Measurements from ENCODE around the gene KCTD21.
"Not testable (repeated sequence)": the region's sequence is repeated elsewhere in the genome, so short reads cannot be mapped to it uniquely, and the experiment has no call there.

The KCTD21 gene, protein sequence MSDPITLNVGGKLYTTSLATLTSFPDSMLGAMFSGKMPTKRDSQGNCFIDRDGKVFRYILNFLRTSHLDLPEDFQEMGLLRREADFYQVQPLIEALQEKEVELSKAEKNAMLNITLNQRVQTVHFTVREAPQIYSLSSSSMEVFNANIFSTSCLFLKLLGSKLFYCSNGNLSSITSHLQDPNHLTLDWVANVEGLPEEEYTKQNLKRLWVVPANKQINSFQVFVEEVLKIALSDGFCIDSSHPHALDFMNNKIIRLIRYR

DNA sequence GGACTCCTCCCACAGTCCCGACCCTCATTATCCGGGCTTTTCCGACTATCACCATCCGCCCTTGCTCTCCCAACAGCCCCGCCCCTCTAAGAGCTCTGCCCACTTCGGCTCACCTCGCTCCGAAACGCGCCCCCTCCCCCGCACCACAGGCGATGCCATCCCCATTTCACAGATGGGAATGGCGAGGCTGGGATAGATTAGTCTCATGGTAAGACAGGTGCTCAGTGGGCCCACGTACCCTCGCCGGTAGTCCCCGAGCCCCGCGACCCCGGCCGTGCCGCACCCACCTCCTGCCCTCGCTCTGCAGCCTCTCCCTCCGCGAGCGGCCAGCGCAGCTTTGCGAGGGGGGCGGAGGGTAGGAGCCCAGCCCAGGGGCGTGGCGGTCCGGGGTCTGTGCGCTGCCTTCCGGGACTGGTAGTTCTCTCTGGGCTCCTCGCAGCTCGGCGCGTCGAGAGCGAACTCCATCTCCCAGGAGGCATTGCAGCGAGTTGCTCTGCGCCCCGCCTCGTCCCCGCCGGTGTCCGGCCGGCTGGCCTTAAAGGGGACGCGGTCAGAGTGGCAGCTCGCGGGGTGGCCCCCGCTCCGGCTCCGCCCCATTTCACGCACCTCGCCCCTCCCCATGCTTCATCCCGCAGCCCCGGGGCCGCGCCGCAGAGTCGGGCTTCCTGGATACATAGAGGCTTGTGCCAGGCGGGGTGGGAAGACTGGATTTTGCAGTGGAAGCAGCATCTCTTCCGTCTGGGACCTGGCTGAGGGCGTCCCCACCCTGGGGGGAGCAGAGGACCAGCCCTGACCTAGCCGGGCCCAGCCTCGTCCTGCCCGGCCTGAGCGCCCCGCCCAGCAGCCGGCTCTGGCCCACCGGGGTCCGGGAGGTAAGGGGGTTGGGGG lies at the start of gene KCTD21, which contains the start of gene USP35:
TSS of gene KCTD21 (minus strand) at position 341 of the 888 bp plus-strand sequence. CDS start 14,072 bp downstream, outside the sequence.
TSS of gene USP35 (plus strand) at position 634 of the 888 bp plus-strand sequence. CDS start 7,327 bp downstream, outside the sequence.
- DNase-seq (ENCODE audit: low spot score), result peak; percentile 99

- DNase-seq (ENCODE audit: low spot score), result no peak
Measured at GRCh38 chr11:78237293-78238046, 49.0 kb upstream of the KCTD21 start.

DNA sequence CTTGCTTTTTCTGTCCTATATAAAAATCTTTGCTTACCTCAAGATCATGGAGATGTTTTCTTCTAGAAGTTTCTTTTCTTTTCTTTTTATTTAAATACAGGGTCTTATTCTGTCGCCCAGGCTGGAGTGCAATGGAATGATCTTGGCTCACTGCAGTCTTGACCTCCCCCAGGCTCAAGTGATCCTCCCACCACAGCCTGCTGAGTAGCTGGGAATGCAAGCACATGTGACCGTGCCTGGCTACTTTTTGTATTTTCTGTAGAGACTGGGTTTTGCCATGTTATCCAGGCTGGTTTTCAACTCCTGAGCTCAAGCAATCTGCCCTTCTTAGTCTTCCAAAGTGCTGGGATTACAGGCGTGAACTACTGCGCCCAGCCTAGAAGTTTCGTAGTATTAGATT lies 45.6 kb upstream of the KCTD21 start:
- no peak for DNase-seq (ENCODE audit: low spot score)

GRCh38 chr11:78233046-78233445 lies 44.6 kb upstream of the KCTD21 start:
- DNase-seq (ENCODE audit: low spot score), result not testable (repeated sequence)

GRCh38 chr11:78231962-78232501 lies 43.6 kb upstream of the KCTD21 start:
- peak; percentile 52 for DNase-seq (ENCODE audit: low spot score)

DNA sequence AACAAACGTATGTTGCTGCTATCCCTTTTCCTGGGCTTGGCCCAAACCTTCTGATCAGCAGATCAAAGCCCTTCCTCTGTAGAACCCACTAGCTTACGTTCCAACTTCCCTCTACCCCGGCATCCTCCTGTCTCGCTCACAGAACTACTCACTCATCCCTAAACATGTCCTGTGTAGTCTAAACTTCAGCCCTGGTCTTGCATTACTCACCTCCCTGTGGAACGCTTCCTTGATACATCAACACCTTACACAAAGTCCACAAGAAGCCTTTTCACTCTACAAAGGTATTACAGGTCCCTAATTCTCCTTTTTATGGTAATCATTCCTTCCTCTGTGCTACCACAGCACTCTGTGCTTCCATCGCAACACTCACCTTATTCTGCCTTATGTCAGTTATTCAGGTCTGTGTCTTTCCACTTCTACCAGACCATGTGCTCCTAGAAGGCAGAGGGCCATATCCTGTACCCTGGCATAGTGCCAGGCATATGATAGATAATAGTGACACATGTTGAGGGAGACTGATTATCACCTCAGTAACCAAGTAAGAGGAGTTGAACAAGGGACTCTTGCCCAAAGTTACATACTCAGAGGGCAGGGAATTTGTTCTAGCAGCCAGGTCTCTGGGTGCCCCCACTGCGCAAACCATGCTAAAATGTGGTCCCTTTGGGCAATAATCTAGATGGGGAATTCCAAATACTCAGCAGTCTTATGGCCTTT lies 41.9 kb upstream of the KCTD21 start:
- DNase-seq (ENCODE audit: low spot score), result no peak

- DNase-seq (ENCODE audit: low spot score), result no peak
Measured at GRCh38 chr11:78229106-78229505, 40.7 kb upstream of the KCTD21 start.

DNA sequence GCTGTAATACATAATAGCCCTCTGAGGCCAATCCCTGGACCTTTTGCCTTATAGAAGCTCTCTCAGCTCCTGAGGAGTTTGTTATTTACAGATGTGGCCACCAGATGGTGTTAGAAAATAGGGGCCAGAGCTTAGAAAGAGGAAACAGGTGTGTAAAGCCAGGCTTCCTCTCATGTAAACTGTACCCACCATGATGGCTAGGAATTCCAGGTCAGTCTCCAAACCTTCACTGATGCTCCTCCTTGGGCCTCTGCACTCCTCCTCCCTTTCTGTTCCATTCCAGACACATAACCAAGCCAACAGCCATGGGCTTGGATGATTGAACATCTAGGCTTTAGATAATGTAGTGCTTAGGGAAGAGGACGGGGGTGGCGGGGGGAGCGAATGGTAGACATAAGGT lies 40.0 kb upstream of the KCTD21 start:
- peak; percentile 68 for DNase-seq (ENCODE audit: low spot score)

DNA sequence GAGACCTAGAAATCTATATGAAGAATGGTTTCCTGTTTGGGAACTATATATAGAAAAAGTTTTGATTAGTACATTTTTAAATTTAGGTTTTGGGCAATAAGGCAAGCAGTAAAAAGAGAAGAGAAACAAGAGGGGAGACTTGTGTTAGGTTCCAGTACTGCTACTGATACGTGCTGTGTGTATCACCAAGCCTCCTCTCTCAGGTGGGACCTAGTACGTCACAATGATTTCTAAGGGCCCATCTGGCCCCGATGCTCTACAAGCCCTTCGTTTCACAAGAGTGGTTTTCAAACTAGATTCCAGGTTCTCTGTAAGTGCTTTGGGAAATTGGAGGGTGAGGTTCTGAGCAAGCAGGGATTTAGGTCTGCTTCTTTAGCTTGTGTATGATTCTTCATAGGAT lies 39.5 kb upstream of the KCTD21 start:
- DNase-seq (ENCODE audit: low spot score), result no peak

DNA sequence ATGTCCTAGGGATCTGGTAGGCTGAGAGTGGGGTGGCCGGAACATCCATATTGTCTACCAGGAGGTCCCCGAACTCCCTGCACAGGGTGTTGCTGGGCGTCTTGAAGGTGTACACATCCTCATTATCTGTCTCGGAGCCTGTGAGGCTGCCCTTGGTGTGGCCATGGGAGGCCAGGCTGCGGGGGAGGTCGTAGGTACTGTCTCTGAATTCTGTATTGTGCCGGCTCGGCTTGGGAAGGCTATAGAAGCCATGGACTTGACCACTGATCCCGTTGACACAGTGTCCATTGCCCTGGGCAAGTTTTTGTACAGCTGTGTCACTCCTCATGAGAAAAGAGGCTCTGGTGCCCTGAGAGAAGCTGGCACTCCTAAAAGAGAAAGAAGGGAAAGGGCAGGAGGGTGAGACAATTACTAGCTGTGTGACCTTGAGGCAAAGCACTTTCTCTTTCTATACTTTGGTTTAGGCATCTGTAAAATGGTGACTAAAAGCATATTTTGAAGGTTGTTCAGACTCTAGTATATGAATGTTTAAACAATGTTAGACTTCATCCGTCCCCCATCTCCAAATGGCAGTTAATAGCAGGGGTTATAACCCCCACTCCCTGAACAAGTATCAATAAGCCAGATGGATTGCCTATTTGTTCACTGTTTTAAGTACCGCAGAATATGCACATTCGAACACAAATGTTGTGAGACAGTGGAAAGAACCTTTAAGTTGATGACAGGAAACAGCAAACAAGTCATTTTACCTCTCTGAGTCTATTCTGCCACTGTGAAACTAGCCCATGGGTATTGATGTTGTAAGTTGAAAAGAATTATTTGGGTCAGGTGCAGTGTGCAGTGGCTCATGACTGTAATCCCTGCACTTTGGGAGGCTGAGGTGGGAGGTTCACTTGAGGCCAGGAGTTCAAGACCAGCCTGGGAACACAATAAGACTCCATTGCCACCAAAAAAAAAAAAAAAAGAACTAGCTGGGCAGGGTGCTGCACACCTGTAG lies 38.6 kb upstream of the KCTD21 start:
- DNase-seq (ENCODE audit: low spot score), result no peak

DNA sequence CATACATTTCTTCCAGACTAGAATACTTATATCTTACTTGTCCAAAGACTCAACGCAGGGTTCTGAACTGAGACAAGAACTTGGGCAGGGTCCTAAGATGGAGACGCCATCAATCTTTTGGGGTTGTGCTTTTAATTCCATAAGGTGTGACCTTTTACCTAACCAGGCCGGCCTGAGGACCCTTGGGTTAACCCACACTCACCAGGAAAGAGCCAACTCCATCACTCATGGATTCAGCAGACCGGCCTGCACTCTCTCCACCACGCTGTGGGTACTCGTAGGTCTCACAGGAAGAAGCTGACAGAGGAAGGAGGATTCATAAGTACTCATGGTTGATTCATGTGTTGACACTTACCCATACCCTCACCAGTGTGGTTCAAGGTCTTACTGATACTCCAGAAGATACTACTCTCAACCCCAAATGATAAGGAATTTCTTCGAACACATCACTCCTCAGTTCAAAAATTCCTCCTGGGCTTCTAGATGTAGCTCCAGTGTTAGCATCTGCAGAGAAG lies 36.5 kb upstream of the KCTD21 start:
- DNase-seq (ENCODE audit: low spot score), result no peak

GRCh38 chr11:78224506-78224905 lies 36.1 kb upstream of the KCTD21 start:
- no peak for DNase-seq (ENCODE audit: low spot score)

GRCh38 chr11:78223320-78223954 lies 35.0 kb upstream of the KCTD21 start:
- no peak for DNase-seq (ENCODE audit: low spot score)

DNA sequence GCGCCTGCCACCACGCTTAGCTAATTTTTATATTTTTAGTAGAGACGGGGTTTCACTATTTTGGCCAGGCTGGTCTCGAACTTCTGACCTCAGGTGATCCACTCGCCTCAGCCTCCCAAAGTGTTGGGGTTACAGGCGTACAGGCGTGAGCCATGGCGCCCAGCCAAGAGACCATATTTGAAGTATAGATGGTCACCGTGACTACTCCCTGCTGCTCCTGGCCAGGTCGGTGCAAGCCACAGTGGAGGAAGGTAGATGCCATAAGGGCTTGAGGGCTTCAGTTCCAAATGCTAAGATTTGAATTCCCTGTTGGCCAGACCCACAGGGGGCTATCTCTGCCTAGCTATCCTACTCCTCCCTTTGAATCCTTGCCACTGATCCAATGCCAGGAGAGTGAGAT lies 34.3 kb upstream of the KCTD21 start:
- DNase-seq (ENCODE audit: low spot score), result not testable (repeated sequence)

DNA sequence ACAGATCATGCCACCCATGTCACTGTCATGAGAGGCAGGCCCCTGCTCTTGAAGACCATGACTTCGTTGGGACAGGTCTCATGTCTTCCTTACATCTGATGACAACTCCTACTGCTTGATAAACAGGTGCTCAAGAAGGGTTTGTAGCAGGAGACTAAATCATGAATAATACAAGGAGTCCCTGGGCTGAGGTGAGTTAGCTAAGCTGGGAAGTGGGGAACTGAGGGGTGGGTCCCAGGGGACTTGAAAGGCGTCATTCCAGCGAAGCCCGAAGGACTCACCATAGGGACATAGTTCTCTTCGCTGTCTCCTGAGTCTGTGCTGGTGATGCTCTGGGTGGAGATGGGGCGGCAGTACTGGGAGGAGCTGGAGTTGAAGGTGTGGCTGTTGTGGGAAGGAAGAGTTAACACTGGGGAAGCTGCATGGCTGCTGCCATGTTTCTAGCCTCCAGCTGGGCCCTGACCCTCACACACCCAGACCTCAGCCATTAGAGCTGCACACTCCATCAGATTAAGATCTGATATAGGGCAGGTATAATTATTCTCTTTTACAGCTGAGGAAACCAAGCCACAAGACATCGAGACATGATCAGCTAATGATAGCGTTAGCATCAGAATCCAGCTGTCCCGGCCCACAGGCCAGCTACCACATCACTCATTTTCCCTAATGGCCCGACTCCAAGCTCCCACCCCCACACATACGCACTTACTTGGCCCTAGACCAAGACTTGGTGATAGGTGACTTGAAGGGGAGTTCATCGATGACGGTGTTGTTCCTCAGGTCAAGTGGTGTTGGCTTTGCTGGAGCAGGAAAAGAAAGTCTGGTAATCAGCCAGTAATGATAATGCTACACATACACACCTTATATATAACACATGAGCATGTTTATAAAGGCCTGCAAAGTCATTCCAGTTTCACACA lies 33.2 kb upstream of the KCTD21 start:
- DNase-seq (ENCODE audit: low spot score), result no peak

DNA sequence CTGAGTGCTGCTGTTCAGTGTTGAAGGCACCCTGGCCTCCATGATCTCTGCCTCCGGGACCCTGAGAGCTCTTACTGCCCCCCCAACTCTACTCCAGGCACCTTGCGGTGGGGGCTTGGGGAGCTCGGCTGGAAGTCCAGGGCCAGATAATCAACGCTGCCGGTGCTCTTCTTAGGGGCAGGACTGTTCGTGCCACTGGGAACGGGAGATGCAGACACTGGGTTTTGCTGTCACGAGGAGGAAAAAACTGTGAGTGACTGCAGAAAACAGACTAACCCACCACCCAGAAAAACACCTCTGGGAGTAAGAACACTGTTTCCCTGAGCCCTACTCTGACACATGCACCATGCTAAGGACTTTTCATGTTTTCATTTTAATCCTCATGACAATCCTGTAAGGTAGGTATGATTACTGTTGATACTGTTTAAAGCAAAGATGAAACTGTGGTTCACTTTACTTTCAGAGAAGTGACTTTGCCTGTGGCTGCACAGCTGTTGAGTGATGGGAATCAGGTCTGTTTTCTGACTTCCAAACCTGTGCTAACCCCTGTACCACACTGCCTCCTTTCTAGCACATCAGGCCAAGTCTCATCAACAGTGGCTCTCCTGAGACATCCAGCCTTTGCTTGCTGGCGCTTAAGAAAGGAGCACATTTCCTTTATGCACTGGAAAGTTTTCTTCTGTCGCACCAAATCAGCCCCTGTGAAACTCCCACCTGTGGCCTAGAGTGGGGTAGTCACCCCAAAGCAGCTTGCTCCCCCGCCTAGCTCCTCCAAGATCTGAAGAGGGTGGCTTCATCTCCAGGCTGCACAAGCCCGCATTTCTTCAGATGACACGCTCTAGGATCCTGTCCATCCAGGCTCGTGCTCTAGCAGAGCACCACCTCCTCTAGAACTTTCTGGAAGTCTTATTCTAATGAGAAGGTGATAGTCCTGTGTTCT lies 32.1 kb upstream of the KCTD21 start:
- no peak for DNase-seq (ENCODE audit: low spot score)

Measured in GM03348 (cell line).